A204.1 (cell line): ENCODE results near the gene KRTAP5-1.

Source experiments
- FAIRE-seq: peaks from 2 replicates; lab custom pipeline; 2012; peaks lifted over from hg19 to GRCh38; lab: Jason Lieb, UNC

KRTAP5-1 gene

GRCh38 chr11:1542267-1542666 lies 42.8 kb downstream of the KRTAP5-1 start:
- FAIRE-seq, result no peak

GRCh38 chr11:1541474-1542204 lies 43.4 kb downstream of the KRTAP5-1 start:
- no peak for FAIRE-seq

- no peak for FAIRE-seq
These were observed 45.0 kb downstream of the KRTAP5-1 start for GRCh38 chr11:1540074-1540473.

GRCh38 chr11:1538153-1538552 lies 46.9 kb downstream of the KRTAP5-1 start:
- no peak for FAIRE-seq

GRCh38 chr11:1536065-1536843 lies 48.8 kb downstream of the KRTAP5-1 start:
- FAIRE-seq, result no peak

- FAIRE-seq, result no peak
These were observed 50.4 kb downstream of the KRTAP5-1 start for GRCh38 chr11:1534682-1535081.
